Measurements from ENCODE around the gene ATP7B. TPM values are rescaled to one million over a fixed set of nuclear protein-coding genes. Genes with fewer than 3 reads are reported as not detected.

The ATP7B gene
- total and polyA plus RNA-seq, 2 experiments from 2014 or later: 3.9 to 14.4 TPM

DNA sequence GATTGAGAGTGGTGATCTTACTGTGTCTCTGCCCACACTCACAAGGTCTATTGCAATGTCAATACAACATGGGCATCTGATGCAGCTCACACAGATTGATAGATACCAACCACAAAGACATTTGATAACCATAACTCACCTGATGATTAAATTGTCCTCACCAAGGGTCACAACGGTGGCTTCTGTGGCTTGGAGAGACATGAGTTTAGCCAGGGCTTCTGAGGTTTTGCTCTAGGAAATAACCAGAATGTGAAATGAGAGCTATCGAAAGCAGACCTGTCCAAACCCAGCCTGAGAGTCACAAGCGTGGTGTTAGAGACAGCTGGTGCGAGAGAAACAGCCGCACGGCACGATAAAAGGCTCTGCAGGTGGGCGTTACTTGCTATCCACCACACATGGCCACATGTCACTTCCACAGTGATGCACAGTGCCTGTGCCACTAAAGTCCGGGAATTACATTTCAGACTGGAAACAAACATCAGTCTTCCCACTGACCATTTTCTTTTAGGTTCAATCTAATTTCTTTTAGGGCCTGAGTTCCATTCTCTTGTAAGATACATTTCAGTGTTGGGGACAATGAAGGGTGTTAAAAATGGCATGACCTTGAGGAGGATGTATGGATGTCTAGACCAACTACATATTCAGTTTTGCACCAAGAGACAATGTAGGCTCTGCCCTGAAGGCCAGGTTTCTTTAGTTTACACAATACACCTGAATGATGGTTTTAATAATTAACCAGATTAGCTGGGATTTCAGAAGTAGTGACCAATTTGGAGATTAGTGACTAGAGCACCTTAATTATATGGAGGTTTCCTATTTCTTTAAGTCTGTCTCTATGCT lies 53.7 kb downstream of the ATP7B start:
- H3K36me3 ChIP-seq: no peaks in the 10 kb centered on the region
- TF ChIP-seq, protein P1, sequence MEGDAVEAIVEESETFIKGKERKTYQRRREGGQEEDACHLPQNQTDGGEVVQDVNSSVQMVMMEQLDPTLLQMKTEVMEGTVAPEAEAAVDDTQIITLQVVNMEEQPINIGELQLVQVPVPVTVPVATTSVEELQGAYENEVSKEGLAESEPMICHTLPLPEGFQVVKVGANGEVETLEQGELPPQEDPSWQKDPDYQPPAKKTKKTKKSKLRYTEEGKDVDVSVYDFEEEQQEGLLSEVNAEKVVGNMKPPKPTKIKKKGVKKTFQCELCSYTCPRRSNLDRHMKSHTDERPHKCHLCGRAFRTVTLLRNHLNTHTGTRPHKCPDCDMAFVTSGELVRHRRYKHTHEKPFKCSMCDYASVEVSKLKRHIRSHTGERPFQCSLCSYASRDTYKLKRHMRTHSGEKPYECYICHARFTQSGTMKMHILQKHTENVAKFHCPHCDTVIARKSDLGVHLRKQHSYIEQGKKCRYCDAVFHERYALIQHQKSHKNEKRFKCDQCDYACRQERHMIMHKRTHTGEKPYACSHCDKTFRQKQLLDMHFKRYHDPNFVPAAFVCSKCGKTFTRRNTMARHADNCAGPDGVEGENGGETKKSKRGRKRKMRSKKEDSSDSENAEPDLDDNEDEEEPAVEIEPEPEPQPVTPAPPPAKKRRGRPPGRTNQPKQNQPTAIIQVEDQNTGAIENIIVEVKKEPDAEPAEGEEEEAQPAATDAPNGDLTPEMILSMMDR (IDR thresholded peaks at IDR 0.05; ENCODE audit: low read depth, low read length): no peak
- H3K4me1 ChIP-seq (ENCODE audit: low read depth): no peaks in the 10 kb centered on the region
- H3K9me3 ChIP-seq (ENCODE audit: low read depth): no peaks in the 10 kb centered on the region
- H3K27me3 ChIP-seq: no peaks in the 10 kb centered on the region
- no peak overlapping the region for H3K4me3 ChIP-seq
- H3K27ac ChIP-seq: no peak overlapping the region
- no peak for DNase-seq (ENCODE audit: low read depth in 1 of 2, low spot score in 1 of 2)

DNA sequence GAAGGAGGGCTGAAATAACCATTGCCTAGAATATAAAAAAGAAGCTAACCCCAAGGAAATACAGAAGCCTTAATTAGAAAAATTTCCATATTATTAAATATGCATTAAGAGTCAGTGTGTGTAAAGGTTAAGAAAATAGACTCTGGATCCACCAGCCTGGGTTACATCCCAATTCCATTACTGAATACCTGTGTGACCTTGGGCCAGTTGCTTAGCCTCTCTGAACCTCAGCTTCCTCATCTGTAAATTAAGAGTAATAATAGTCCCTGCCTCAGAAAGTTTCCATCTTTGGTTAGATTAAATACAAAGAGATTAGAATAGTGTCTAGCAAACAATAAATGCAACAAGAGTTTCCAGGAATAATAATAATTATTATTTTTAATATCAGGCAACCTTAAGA lies 54.5 kb downstream of the ATP7B start:
- H3K36me3 ChIP-seq: no peaks in the 10 kb centered on the region
- no peak overlapping the region for H3K4me3 ChIP-seq
- H3K27ac ChIP-seq: no peak overlapping the region
- TF ChIP-seq, protein P1 (IDR thresholded peaks at IDR 0.05; ENCODE audit: low read depth, low read length): no peak
- H3K27me3 ChIP-seq: no peaks in the 10 kb centered on the region
- H3K4me1 ChIP-seq (ENCODE audit: low read depth): no peaks in the 10 kb centered on the region
- no peak for DNase-seq (ENCODE audit: low read depth in 1 of 2, low spot score in 1 of 2)
- no peaks in the 10 kb centered on the region for H3K9me3 ChIP-seq (ENCODE audit: low read depth)

DNA sequence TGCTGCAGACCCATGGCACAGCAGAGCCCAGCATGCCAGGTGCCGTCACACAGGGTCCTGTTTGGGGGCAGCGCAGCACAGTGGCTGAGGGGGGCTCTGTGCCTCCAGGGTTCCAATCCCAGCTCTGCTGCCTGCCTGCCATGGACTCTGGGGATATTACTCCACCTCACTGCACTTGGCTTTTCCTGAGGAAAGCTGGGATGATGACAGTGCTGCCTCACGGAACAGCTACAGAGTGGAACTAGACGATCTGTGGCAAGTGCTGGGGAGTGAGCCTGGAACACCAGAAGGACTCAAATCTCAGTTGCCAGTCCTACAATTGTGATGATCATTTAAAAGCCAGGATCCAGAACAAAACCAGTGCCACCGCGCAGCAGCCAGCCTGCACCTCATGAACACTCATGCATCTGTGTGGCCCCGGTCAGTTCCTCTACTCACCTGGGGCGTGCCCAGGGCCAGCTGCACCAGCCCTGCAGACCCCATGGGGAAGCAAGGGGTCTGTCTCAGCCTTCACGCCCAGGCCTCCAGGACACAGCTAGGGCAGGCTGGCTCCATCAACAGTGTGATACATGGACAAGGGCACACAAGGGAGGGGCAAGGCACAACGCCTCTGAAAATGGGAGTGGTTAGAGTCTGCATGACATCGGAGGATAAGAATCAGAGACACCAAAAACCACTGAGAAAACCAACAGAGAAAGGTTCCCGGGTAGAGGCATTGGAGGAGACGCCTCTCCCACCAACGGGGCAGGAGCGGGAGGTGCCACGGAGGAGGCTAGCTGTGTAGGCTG lies 55.2 kb downstream of the ATP7B start:
- Histone ChIP-seq H3K9me3 (ENCODE audit: low read depth) (no peaks in the 10 kb centered on the region), H3K27ac (no peak overlapping the region)
- TF ChIP-seq, protein P1 (IDR thresholded peaks at IDR 0.05; ENCODE audit: low read depth, low read length): no peak

DNA sequence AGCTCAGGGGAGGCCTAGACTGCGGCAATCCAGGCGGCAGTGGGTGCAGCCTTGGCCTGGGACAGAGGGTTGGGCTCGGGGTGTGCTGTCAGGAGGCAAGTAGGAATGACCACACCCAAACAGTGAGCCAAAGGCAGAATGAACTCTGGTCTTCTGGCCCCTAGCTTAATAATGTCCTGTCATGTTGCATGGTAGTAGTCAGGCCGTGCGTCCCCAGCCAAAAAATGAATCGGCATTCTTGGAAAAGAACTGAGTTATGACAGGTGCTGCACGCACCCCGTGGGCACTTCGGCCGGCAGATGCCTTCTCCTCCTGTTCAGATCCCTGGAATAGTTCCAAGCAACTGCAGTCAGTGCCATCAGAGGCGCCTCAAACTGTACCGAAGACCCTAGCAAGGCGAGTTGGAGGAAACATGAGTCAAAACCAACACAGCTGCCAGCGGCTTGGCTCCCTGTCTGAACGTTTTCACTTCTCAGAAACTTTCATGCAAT lies 55.9 kb downstream of the ATP7B start:
- Histone ChIP-seq H3K4me3 (no peak overlapping the region), H3K9me3 (ENCODE audit: low read depth) (no peaks in the 10 kb centered on the region), H3K36me3 (no peaks in the 10 kb centered on the region), H3K27me3 (no peaks in the 10 kb centered on the region), H3K27ac (no peak overlapping the region), H3K4me1 (ENCODE audit: low read depth) (no peaks in the 10 kb centered on the region)
- DNase-seq (ENCODE audit: low read depth in 1 of 2, low spot score in 1 of 2): no peak
- TF ChIP-seq, protein P1 (IDR thresholded peaks at IDR 0.05; ENCODE audit: low read depth, low read length): no peak

More for the DNA sequence above, 55.2 kb downstream of the ATP7B start:
- H3K27me3 ChIP-seq: no peaks in the 10 kb centered on the region
- H3K4me3 ChIP-seq: no peak overlapping the region
- H3K4me1 ChIP-seq (ENCODE audit: low read depth): no peaks in the 10 kb centered on the region
- no peaks in the 10 kb centered on the region for H3K36me3 ChIP-seq
- no peak for DNase-seq (ENCODE audit: low read depth in 1 of 2, low spot score in 1 of 2)

DNA sequence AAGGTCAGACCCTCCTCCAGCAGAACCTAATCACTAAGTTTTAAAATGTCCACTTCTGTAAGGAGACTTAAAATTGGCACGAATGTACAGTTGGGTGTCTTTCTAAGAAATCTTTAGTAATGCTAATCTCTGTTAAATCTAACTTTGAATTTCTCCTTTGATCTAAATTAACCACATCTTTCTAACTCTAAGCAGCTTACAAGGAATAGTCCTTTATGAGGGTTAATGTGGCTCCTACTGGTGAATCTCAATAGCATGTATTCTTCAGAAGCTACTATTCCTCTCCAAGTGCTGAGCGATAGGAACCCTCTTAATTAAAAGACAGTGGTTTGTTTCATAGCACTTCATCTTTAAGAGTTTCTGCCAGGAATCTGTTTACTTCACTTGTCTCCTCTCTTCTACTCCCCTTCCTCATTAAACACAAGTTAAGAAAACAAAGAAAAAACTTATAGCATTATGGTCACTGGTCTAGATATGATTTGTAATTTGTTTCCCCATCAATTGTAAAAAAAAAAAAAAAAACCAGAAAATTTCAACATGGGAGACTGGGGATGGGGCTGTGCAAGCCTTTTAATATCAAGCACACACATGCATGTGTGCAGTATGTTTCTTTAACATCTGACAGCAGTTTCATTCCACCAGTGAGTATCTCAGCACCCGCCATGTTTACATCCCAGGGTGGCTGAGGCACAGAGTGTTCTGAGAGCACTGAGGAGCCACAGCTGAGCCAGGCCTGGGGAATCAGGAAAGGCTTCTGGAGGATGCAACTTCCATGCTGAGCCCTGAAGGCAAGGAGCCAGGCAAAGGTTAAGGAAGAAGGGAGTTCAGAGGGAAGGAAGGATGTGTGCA lies 57.7 kb downstream of the ATP7B start:
- TF ChIP-seq, protein P1 (IDR thresholded peaks at IDR 0.05; ENCODE audit: low read depth, low read length): no peak
- Histone ChIP-seq H3K4me3 (no peak overlapping the region), H3K27ac (no peak overlapping the region), H3K36me3 (no peaks in the 10 kb centered on the region), H3K9me3 (ENCODE audit: low read depth) (no peaks in the 10 kb centered on the region), H3K27me3 (no peaks in the 10 kb centered on the region), H3K4me1 (ENCODE audit: low read depth) (no peaks in the 10 kb centered on the region)
- DNase-seq (ENCODE audit: low read depth in 1 of 2, low spot score in 1 of 2): no peak
